GM12874 (cell line): ENCODE measurements around the gene SSTR3.

Experiments
- CTCF ChIP-seq: IDR thresholded peaks from 2 replicates; pipeline ENCODE4 v1.5.1; 2011; ENCODE audit warnings: low read depth, mild to moderate bottlenecking, control low read depth, low read length, moderate library complexity; ENCODE audit not compliant: insufficient read depth

Gene SSTR3

DNA sequence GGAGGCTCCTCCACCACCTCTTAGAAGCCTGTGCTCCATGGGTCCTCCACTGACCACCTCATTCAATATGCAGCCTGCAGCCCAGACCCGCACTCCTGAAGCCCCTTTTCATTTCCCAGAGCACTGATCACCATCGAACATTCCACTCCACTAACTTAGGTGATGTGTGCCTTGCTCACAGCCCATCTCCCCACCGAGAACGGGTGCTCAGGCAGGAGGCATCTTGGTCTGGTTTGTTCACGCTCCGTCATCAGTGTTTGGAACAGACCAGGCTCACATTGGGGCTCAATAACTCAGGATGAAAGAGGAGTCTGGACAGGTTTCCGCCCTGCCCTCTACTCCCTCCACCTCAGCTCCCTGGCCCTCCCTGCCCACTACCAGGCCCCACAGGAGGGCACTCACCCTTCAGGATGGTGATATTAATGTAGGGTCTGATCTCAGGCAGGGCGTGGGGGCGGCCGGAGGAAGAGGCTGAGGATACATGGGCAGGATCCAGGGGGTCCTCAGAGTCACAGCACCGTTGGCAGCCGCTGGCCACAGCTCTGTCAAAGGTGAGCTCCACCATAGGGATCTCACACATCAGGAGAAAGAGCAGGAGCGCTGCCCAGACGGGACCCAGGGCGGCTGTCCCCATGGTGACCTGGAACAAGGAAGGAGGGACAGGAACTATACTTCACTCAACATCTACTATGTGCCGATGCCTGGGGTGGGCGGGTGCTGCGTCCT lies 27.3 kb downstream of the SSTR3 start:
- no peak for TF ChIP-seq CTCF

GRCh38 chr22:37184380-37184755 lies 27.9 kb downstream of the SSTR3 start:
- no peak for TF ChIP-seq CTCF

DNA sequence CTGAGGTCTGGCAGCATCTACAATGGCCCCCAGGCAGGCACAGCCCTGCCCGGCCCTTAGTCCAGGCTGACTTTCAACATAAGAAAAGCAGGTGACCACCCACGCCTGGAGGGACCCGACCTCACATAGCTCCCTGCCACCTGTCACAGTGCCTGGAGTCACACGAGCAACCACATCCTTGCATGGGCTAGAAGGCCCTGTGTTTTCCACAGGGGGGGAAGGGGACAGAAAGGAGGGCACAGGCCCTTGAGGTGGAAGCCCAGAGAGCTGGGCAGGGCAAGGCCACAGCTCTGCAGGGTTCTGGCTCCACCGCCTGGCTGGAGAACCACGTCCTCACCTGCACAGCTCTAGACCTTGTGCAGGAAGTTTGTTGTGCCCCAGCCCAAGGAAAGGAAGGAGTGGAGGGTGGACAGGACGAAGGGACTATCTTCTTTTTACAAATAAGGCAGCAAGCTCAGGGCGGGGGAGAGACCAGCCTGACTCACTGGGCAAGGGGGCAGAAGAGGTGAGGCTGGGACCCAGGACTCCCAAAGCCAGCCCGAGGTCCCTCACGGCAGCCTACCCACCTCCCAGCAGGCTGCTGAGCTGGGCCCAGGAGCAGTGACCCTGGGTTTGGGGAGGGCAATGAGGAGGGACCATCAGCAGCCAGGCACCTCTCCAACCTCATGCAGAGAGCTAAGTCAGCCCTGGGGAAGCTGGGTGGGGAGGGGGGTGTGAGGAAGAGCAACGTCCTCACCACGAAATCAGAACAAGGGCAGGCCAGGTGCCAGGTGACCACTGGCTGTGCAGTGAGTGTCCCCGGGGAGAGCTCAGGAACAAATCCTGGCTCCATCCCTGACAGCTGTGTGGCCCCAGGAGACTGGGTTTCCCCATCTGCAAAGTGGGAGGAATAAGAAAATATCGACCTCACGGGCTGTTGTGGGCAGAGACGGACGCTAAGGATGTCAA lies 28.6 kb downstream of the SSTR3 start:
- peak; percentile 14; the same call in 1 of the 2 replicates for TF ChIP-seq CTCF

DNA sequence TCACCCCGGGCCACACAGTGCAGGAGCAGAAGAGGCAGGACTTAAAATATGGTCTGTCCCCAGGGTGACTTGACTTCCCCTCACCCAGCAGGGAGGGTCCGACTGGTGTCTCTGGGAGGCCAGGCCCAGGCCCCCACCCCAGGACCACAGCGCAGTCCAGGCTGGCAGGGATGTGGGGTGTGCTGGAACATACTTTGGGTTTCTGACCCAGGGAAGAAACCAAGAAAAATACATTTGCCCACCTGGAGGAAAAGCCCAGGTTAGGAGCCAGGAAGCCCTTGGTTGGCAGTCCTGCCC lies 29.4 kb downstream of the SSTR3 start:
- TF ChIP-seq CTCF: no peak

- no peak for TF ChIP-seq CTCF
Measured at GRCh38 chr22:37182101-37182948, 30.0 kb downstream of the SSTR3 start.

DNA sequence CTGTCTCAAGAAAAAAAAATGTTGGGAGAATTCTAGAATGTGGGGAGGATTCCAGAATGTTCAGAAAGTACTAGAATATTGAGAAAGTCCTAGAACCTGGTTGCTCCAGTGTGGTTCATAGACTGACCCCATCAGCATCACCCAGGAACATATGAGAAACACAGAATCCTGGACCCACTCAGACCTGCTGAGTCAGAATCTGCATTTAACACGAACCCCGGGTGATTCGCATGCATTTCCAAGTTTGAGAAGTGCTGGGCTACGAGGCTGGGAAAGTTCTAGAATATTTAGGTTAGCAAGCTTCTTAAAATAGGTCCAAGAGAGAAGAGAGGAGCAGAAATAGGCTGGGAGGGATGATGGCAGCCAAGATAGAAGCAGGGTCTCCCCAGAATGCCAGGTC lies 30.6 kb downstream of the SSTR3 start:
- no peak for TF ChIP-seq CTCF
